AG04449 (cell line): ENCODE data around the gene DLL4.

Experiments used
- CTCF ChIA-PET: fragments of 350-600 bp; formaldehyde crosslinking; extraction: SDS; loops from one replicate; lab custom pipeline; 2021; ENCODE audit warnings: antibody characterized with exemption; lab: Yijun Ruan, JAX
- POLR2A ChIA-PET: fragments of 400-600, 350-600 bp; formaldehyde crosslinking; extraction: SDS; loops from one replicate; lab custom pipeline; 2020; ENCODE audit warnings: antibody characterized with exemption, inconsistent platforms; lab: Yijun Ruan, JAX
- DNase-seq: peaks from one replicate; pipeline ENCODE4 v3.0.0-alpha.2; 2010; ENCODE audit warnings: low read depth, low spot score
- H3K4me3 ChIP-seq: 2 replicates; pipeline ENCODE4 v1.5.1; 2011; ENCODE audit warnings: low read depth, mild to moderate bottlenecking, control low read depth, low read length
- TF ChIP-seq, protein P1 (sequence below): IDR thresholded peaks from one replicate; pipeline ENCODE4 v1.5.1; 2011; ENCODE audit warnings: mild to moderate bottlenecking, moderate library complexity, low read length, control low read depth, inconsistent platforms; ENCODE audit not compliant: insufficient read depth; ENCODE audit errors: missing control alignments

Gene DLL4

DNA sequence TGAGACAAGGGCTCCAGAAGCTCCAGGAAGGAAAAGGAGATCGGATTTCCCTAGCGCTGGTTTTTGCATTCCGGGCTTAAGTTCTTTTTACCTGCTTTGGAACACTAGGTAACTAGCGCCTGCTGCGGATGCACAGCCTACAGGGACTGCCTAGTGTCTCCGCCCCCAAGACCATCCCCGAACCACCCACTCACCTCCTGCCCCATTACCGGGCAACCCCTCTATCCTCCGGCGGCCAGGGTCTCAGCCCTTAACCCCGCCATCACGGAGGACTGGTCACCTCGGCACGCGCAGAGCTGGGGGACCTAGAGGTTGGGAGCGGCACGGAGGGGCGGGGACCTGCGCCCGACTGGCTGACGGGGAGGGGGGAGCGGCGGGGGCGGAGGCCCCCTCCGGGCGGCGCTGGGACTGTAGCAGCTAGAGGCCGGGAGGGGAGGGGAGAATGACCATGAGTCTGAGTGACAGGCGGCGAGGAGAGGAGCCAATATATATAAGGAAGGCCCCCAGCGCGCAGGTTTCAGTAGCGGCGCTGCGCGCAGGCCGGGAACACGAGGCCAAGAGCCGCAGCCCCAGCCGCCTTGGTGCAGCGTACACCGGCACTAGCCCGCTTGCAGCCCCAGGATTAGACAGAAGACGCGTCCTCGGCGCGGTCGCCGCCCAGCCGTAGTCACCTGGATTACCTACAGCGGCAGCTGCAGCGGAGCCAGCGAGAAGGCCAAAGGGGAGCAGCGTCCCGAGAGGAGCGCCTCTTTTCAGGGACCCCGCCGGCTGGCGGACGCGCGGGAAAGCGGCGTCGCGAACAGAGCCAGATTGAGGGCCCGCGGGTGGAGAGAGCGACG, at the start of gene DLL4:
DLL4 (plus strand) TSS at position 520 of the 839 bp plus-strand sequence. CDS start 329 bp downstream, outside the sequence.
- DNase-seq = no peak
- CTCF ChIA-PET = interaction anchor here (1.0 to 11.6 kb wide), 11 partner anchors 8 to 256 kb away, joined by 3 to 109 read pairs (median 8); partner anchors contain the start of gene VPS18
- peak within 1 kb of the TSS; percentile 48 for H3K4me3 ChIP-seq
- POLR2A ChIA-PET = interaction anchor here (1.1 to 1.8 kb wide), 2 partner anchors 24 to 29 kb away, joined by 3 to 6 read pairs; partner anchors contain the start of gene CHAC1
- TF ChIP-seq, protein P1, sequence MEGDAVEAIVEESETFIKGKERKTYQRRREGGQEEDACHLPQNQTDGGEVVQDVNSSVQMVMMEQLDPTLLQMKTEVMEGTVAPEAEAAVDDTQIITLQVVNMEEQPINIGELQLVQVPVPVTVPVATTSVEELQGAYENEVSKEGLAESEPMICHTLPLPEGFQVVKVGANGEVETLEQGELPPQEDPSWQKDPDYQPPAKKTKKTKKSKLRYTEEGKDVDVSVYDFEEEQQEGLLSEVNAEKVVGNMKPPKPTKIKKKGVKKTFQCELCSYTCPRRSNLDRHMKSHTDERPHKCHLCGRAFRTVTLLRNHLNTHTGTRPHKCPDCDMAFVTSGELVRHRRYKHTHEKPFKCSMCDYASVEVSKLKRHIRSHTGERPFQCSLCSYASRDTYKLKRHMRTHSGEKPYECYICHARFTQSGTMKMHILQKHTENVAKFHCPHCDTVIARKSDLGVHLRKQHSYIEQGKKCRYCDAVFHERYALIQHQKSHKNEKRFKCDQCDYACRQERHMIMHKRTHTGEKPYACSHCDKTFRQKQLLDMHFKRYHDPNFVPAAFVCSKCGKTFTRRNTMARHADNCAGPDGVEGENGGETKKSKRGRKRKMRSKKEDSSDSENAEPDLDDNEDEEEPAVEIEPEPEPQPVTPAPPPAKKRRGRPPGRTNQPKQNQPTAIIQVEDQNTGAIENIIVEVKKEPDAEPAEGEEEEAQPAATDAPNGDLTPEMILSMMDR = no peak

DNA sequence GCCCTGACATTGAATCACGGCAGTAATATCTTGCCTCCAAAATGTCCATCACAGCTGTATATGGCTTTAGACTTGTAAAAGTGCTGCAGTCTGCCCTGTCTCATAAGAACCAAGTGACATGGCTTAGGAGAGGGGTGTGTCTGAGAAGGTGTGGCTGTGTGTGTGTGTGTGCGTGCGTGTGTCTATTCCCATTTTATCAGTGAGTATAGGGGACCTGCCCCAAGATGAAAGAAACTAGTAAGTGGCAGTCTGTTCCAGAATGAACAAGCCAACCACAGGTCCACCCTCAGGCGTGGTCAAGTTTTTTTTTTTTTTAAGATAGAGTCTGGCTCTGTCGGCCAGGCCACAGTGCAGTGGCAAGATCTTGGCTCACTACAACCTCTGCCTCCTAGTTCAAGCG, 49.5 kb upstream of the DLL4 start:
- CTCF ChIA-PET = interaction anchor here (3.6 to 4.1 kb wide), 2 partner anchors 11 to 15 kb away, joined by 23 to 34 read pairs; partner anchors contain the start of gene VPS18
- H3K4me3 ChIP-seq = no peak overlapping the region
- TF ChIP-seq, protein P1 = no peak
- POLR2A ChIA-PET = no interaction called here
- DNase-seq = no peak

DNA sequence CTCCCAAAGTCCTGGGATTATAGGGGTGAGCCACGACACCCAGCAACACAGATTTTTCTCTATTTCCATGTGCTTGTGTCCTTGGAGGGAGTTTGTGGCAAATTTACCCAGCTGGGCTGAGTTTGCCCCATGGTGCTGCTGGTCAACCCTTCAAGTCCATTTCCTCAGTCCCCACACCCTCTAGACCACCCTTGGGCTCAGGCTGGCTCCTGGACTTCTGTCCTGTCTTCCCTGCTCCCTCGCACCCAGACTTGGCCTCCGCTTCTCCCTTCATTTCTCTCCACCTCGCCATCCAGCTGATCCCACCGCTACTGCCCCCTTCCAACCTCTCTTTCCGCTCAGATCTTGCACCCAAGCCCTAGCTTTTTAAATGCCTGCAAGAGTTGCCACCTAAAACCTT, 47.8 kb upstream of the DLL4 start:
- TF ChIP-seq, protein P1 = no peak
- ChIA-PET CTCF (interaction anchor here (1.5 to 3.6 kb wide), 2 partner anchors 10 to 13 kb away, joined by 14 to 42 read pairs; partner anchors contain the start of gene VPS18), POLR2A (no interaction called here)
- no peak overlapping the region for H3K4me3 ChIP-seq
- no peak for DNase-seq

DNA sequence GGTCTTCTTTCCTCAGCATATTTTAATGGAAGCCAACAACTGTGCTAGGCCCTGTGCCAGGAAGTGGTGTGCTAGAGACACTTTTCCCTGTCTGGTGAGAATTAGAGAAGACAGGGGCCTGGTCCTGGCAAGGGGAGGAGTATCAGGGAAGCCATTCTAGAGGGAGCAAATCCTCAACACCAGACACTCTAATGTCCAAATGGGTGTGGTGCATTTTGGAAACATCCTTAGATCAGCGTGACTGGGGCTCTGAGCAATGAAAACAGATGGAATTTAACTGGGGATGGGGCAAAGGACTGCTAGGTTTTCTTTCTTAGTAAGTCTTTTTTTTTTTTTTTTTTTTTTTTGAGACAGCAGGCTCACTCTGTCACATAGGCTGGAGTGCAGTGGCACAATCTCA, 42.6 kb upstream of the DLL4 start:
- TF ChIP-seq, protein P1 = no peak
- H3K4me3 ChIP-seq = no peak overlapping the region
- CTCF ChIA-PET = no interaction called here
- POLR2A ChIA-PET = no interaction called here
- no peak for DNase-seq

DNA sequence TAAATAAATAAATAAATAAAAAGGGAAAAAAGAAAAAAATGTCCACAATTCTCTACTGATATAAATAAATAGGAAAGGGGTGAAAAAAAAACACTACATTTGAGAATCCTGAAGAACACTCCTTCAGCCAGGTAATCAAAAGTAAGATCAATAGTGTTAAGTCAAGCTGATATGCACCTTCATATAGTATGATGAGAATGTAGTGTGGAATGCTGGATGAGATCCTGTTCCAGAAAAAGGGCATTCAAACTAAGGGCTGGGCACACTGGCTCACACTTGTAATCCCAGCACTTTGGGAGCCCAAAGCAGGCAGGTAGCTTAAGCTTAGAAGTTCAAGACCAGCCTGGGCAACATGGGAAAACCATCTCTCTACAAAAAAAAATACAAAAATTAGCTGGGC, 40.0 kb upstream of the DLL4 start:
- POLR2A ChIA-PET = no interaction called here
- TF ChIP-seq, protein P1 = no peak
- CTCF ChIA-PET = interaction anchor here (4.5 kb wide), 1 partner anchor 11 kb away, joined by 34 read pairs; no protein-coding TSS in a partner anchor
- no peak for DNase-seq
- H3K4me3 ChIP-seq = no peak overlapping the region

DNA sequence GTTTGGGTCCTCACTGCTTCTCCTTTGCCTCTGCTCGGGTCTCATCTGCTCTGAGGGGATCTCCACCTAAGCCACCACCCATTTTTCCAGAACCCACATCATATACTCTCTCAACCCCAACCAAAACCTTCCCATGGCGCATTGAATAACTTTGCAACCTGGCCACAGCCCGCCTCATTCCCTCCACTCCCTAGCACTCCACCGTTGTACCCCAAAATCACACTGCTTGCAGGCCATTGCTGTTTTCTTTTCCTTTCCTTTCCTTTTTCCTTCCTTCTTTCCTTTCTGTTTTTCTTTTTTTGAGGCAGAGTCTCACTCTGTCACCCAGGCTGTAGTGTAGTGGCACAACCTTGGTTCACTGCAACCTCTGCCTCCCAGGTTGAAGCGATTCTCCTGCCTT, 38.0 kb upstream of the DLL4 start:
- CTCF ChIA-PET = interaction anchor here (0.7 to 4.5 kb wide), 23 partner anchors 9 to 314 kb away, joined by 3 to 42 read pairs (median 5); partner anchors contain the start of gene PPP1R14D
- TF ChIP-seq, protein P1 = no peak
- DNase-seq = no peak
- POLR2A ChIA-PET = no interaction called here
- H3K4me3 ChIP-seq = no peak overlapping the region
